NB4 (cell line): ENCODE data around the gene CREB5.

Experiments
- CTCF ChIP-seq: IDR thresholded peaks from one replicate; pipeline ENCODE4 v1.5.1; 2012; ENCODE audit warnings: low read depth, low read length
- POLR2A ChIP-seq: IDR thresholded peaks from 2 replicates; pipeline ENCODE4 v1.6.1; 2011; ENCODE audit warnings: mild to moderate bottlenecking; ENCODE audit not compliant: insufficient read length; ENCODE audit errors: extremely low read depth
- TF ChIP-seq, protein P1 (sequence below): IDR thresholded peaks from 2 replicates; pipeline ENCODE4 v1.6.1; 2011; ENCODE audit warnings: low read depth, low read length

DNA sequence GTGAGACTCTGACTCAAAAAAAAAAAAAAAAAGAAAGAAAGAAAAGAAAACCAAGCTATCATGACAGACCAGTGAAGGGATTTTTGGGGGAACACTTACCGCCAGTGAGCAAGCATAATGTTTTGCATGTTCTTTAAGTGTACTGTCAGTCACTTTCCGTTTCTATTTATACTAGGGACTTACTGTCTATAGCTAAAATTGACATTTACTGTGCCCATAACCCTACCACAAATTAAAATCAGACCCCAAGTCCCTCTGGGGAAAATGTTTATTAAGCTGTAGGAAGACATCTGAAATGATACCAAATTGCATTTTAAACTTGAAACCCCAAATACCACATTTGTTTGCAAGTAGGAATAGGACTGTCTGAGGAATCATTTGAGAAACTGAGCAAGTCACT, 293.0 kb downstream of the CREB5 start:
- no peak for TF ChIP-seq CTCF
- TF ChIP-seq POLR2A = no peak
- TF ChIP-seq, protein P1, sequence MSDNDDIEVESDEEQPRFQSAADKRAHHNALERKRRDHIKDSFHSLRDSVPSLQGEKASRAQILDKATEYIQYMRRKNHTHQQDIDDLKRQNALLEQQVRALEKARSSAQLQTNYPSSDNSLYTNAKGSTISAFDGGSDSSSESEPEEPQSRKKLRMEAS = no peak
